Ishikawa (cell line): ENCODE measurements around the gene ROBO1.

Source experiments
- CEBPB ChIP-seq: IDR thresholded peaks from 2 replicates; pipeline ENCODE4 v1.6.1; 2012
- CREB1 ChIP-seq: IDR thresholded peaks from 2 replicates; pipeline ENCODE4 v1.6.1; 2012; ENCODE audit warnings: low read depth
- EGR1 ChIP-seq: IDR thresholded peaks from 2 replicates; pipeline ENCODE4 v1.6.1; 2012
- EP300 ChIP-seq: IDR thresholded peaks from 2 replicates; pipeline ENCODE4 v1.6.1; 2012; ENCODE audit warnings: borderline replicate concordance
- FOXM1 ChIP-seq: IDR thresholded peaks from 2 replicates; pipeline ENCODE4 v1.6.1; 2012; ENCODE audit warnings: low read depth, borderline replicate concordance
- NFIC ChIP-seq: IDR thresholded peaks from 2 replicates; pipeline ENCODE4 v1.6.1; 2012
- RAD21 ChIP-seq: IDR thresholded peaks from 2 replicates; pipeline ENCODE4 v1.6.1; 2012; ENCODE audit warnings: low read depth
- TAF1 ChIP-seq: IDR thresholded peaks from 2 replicates; pipeline ENCODE4 v1.6.1; 2012; ENCODE audit warnings: low read depth, mild to moderate bottlenecking
- TCF12 ChIP-seq: IDR thresholded peaks from 2 replicates; pipeline ENCODE4 v1.6.1; 2012; ENCODE audit warnings: low read depth
- TEAD4 ChIP-seq: IDR thresholded peaks from 2 replicates; pipeline ENCODE4 v1.6.1; 2012
- YY1 ChIP-seq: IDR thresholded peaks from 2 replicates; pipeline ENCODE4 v1.6.1; 2012; ENCODE audit warnings: low read depth
- ZBTB7A ChIP-seq: IDR thresholded peaks from 2 replicates; pipeline ENCODE4 v1.6.1; 2012; ENCODE audit warnings: low read depth
- TF ChIP-seq, protein P1 (sequence below): IDR thresholded peaks from 2 replicates; pipeline ENCODE4 v1.6.1; 2012; ENCODE audit warnings: low read depth, mild to moderate bottlenecking
- TF ChIP-seq, protein P2 (sequence below): IDR thresholded peaks from 2 replicates; pipeline ENCODE4 v1.6.1; 2012
- TF ChIP-seq, protein P3 (sequence below): IDR thresholded peaks from 2 replicates; pipeline ENCODE4 v1.6.1; 2012

Gene ROBO1

DNA sequence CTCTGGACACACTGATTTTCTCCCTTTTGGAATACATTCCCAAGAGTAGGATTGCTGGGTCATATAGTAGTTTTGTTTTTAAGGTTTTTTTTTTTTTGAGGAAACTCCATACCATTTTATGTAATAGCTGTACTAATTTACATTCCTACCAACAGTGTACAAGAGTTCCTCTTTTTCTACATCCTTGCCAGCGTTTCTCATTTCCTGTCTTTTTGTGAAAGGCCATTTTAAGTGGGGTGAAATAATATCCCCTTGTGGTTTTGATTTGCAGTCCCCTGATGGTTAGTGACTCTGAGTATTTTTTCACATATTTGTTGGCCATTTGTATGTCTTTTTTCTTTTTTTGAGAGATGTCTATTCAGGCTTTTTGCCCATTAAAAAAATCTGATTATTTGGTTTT, 1205.5 kb downstream of the ROBO1 start:
- TF ChIP-seq, protein P1, sequence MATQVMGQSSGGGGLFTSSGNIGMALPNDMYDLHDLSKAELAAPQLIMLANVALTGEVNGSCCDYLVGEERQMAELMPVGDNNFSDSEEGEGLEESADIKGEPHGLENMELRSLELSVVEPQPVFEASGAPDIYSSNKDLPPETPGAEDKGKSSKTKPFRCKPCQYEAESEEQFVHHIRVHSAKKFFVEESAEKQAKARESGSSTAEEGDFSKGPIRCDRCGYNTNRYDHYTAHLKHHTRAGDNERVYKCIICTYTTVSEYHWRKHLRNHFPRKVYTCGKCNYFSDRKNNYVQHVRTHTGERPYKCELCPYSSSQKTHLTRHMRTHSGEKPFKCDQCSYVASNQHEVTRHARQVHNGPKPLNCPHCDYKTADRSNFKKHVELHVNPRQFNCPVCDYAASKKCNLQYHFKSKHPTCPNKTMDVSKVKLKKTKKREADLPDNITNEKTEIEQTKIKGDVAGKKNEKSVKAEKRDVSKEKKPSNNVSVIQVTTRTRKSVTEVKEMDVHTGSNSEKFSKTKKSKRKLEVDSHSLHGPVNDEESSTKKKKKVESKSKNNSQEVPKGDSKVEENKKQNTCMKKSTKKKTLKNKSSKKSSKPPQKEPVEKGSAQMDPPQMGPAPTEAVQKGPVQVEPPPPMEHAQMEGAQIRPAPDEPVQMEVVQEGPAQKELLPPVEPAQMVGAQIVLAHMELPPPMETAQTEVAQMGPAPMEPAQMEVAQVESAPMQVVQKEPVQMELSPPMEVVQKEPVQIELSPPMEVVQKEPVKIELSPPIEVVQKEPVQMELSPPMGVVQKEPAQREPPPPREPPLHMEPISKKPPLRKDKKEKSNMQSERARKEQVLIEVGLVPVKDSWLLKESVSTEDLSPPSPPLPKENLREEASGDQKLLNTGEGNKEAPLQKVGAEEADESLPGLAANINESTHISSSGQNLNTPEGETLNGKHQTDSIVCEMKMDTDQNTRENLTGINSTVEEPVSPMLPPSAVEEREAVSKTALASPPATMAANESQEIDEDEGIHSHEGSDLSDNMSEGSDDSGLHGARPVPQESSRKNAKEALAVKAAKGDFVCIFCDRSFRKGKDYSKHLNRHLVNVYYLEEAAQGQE, result no peak
- TF ChIP-seq TCF12, result no peak
- no peak for TF ChIP-seq TEAD4
- TF ChIP-seq FOXM1, result no peak
- TF ChIP-seq, protein P2, sequence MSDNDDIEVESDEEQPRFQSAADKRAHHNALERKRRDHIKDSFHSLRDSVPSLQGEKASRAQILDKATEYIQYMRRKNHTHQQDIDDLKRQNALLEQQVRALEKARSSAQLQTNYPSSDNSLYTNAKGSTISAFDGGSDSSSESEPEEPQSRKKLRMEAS, result no peak
- TF ChIP-seq EP300, result no peak
- TF ChIP-seq, protein P3, sequence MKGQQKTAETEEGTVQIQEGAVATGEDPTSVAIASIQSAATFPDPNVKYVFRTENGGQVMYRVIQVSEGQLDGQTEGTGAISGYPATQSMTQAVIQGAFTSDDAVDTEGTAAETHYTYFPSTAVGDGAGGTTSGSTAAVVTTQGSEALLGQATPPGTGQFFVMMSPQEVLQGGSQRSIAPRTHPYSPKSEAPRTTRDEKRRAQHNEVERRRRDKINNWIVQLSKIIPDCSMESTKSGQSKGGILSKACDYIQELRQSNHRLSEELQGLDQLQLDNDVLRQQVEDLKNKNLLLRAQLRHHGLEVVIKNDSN, result no peak
- TF ChIP-seq RAD21, result no peak
- TF ChIP-seq ZBTB7A, result no peak
- TF ChIP-seq YY1, result no peak
- no peak for TF ChIP-seq NFIC
- no peak for TF ChIP-seq CEBPB
- TF ChIP-seq TAF1, result no peak
- TF ChIP-seq EGR1, result no peak
- TF ChIP-seq CREB1, result no peak
